ENCODE measurements around the gene SMO.
"Not testable (repeated sequence)": the region's sequence is repeated elsewhere in the genome, so short reads cannot be mapped to it uniquely, and the experiment has no call there.

SMO gene

GRCh38 chr7:129169686-129170440, 18.6 kb upstream of the SMO start:
- DNase-seq (ENCODE audit: low read depth, low spot score) = no peak

- no peak for DNase-seq (ENCODE audit: low read depth, low spot score)
Observed at GRCh38 chr7:129170441-129171021, 17.9 kb upstream of the SMO start.

- not testable (repeated sequence) for DNase-seq (ENCODE audit: low read depth, low spot score)
Observed at GRCh38 chr7:129173861-129174260, 14.6 kb upstream of the SMO start.

GRCh38 chr7:129176916-129177710, 11.3 kb upstream of the SMO start:
- no peak for DNase-seq (ENCODE audit: low read depth, low spot score)

- DNase-seq (ENCODE audit: low read depth, low spot score) = no peak
Observed at GRCh38 chr7:129184981-129185670, 3.3 kb upstream of the SMO start.

GRCh38 chr7:129186749-129187260, 1.6 kb upstream of the SMO start:
- no peak for DNase-seq (ENCODE audit: low read depth, low spot score)

GRCh38 chr7:129187681-129188371, 607 bp upstream of the SMO start:
- no peak for DNase-seq (ENCODE audit: low read depth, low spot score)

- DNase-seq (ENCODE audit: low read depth, low spot score) = no peak
Observed at GRCh38 chr7:129188892-129189660, 643 bp downstream of the SMO start.

- DNase-seq (ENCODE audit: low read depth, low spot score) = no peak
Observed at GRCh38 chr7:129189661-129190310, 1.4 kb downstream of the SMO start.

GRCh38 chr7:129191272-129191671, 2.8 kb downstream of the SMO start:
- no peak for DNase-seq (ENCODE audit: low read depth, low spot score)

- DNase-seq (ENCODE audit: low read depth, low spot score) = no peak
Observed at GRCh38 chr7:129193892-129194291, 5.5 kb downstream of the SMO start.

GRCh38 chr7:129197771-129198170, 9.3 kb downstream of the SMO start:
- no peak for DNase-seq (ENCODE audit: low read depth, low spot score)

GRCh38 chr7:129199406-129199805, 11.0 kb downstream of the SMO start:
- no peak for DNase-seq (ENCODE audit: low read depth, low spot score)

- DNase-seq (ENCODE audit: low read depth, low spot score) = no peak
Observed at GRCh38 chr7:129202058-129202777, 13.8 kb downstream of the SMO start.

- no peak for DNase-seq (ENCODE audit: low read depth, low spot score)
Observed at GRCh38 chr7:129203050-129203741, 14.8 kb downstream of the SMO start.

- DNase-seq (ENCODE audit: low read depth, low spot score) = no peak
Observed at GRCh38 chr7:129205126-129205818, 16.8 kb downstream of the SMO start.

- DNase-seq (ENCODE audit: low read depth, low spot score) = no peak
Observed at GRCh38 chr7:129205987-129206785, 17.8 kb downstream of the SMO start.

All from iPS DF 19.7 (cell line).